LoVo (cell line): ENCODE data around the gene SCTR.

Experiments
- DNase-seq: peaks from one replicate; pipeline ENCODE4 v3.0.0-alpha.2; 2016; ENCODE audit warnings: low spot score

SCTR gene

GRCh38 chr2:119523383-119523951 is 816 bp downstream of the SCTR start:
- no peak for DNase-seq

DNA sequence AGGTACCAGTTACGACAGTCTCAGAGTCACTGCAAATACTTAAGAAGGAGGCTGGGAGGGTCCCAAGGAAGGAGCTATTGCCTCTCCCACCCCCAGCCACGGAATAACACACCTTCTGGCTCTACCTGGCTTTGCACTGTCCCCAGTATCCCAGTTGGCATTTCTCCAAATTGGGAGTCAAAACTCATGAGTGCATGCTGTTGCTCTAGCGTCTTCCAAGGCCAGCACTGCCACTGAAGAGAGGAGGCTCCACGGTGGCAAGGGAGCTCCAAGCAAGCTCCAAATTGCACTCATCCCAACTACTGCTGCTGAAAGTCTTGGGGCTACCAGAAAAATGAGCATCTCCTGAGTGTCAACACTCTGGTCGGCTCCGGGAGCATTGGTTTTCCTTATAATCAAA is 1.6 kb downstream of the SCTR start:
- DNase-seq = no peak

GRCh38 chr2:119521433-119522050 is 2.7 kb downstream of the SCTR start:
- DNase-seq = no peak

- DNase-seq = no peak
Observed at GRCh38 chr2:119520696-119521432, 3.4 kb downstream of the SCTR start.

GRCh38 chr2:119519057-119519408 is 5.2 kb downstream of the SCTR start:
- DNase-seq = no peak

DNA sequence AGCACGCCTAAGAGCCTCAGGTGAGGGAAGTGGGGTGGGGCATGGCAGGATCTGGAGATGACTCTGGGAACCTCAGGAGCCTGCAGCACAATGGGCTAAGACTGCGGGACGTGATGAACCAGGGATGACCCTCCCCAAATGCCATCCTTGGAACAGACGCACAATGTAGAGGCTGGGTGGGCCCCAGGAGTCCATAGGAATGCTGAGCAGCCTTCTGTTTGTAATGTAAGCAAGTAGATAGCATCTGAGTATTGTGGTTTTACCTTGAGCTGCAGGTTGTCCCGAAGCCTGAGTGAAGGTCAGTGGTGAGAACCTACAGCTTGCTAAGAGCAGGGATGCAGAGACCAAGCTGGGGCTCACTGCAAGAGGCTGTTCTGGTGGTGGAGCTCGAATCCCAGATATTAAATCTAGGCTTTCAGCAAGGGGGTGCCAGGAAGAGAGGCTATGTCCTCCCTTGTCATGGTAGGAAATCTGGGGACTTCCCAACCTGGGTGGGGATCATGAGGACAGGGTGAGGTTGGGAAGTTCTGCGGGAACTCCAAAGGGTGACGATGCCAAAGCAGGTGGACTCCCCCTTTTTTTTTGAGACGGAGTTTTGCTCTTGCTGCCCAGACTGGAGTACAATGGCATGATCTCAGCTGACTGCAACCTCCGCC is 5.8 kb downstream of the SCTR start:
- DNase-seq = no peak

- peak; percentile 24 for DNase-seq
Observed at GRCh38 chr2:119517433-119517832, 6.8 kb downstream of the SCTR start.

DNA sequence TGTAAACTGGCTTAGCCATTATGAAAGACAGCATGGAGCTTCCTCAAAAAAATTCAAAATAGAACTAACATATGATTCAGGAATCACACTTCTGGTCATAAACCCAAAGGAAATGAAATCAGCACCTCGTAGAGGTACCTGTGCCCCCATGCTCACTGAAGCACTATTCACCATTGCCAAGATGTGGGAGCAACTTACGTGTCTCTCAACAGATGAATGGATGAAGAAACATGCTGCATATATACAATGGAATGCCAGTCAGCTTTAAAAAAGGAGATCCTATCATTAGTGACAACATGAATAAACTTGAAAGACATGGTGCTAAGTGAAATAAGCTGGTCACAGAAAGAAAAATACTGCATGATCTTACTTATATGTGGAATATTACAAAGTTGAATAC is 8.2 kb downstream of the SCTR start:
- DNase-seq = no peak

DNA sequence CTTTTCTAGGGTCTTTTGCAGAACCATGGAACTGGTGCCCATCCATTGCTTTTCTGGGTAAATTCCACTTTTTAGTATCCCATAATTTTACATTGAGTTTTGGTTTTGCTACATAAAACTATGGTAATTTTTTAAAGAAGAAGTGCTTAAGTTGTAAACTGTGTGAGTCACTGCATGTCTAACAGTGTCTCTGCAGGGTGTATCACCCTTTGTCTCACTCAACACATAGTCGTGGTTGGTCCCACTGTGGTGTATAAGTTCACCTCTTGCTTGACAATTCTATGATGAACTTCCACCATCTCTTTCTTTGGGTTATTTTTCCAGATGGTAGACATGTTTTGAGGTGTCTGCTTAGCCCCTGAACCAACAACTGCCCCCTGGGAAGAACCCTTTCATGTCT is 10.5 kb downstream of the SCTR start:
- DNase-seq = no peak

GRCh38 chr2:119512946-119513345 is 11.3 kb downstream of the SCTR start:
- DNase-seq = no peak

DNA sequence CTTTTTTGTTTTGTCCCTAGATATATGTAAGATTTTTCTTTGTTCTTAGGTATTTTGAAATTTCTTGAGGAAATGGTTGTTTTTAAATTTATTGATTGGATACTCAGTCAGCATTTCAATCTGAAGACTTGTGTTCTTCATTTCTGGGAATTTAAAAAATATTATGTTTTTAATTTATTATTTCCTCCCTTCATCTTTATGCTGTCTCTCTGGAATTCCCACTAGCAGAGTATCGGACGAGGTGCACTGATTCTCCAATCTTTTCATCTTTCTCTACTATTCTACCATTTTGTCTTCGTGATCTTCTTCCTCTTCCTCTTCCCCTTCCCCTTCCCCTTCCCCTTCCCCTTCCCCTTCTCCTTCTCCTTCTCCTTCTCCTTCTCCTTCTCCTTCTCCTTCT is 12.3 kb downstream of the SCTR start:
- DNase-seq = no peak

DNA sequence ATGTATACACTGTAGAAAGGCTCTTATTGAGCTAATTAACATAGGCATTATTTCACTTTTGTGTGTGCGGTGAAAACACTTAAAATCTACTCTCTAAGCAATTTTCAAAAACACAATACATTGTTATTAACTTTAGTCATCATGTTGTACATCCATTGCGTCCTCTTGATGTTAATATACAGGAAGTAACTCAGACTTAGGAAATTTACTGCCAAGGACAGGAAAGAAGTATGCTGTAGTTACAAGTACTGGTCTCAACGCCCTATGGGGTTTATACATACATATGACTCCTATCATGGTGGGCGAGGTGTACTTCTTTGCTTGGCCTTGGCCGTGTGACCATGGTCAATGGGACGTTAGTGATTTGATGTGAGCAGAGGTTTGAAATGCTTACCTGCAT is 15.5 kb downstream of the SCTR start:
- DNase-seq = no peak

- DNase-seq = no peak
Observed at GRCh38 chr2:119496682-119497081, 27.6 kb downstream of the SCTR start.

DNA sequence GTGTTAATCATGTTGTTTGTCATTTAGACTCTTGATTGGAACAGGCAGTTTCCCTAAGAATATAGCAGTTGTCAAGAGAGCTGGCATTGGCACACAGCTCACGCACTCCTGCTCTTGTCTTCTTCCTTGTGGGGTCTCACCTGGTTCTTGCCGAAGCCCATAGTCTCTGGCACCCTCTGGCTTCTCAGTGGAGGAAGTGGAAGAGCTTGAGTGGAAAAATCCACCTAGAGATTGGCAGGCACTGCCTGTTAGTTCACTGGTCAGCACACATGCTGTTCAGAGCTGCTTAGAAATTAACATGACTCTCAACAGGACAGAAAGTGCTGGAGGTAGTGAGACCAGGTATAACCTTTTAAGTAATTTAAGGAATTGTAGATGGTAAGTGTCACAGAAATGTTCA is 28.3 kb downstream of the SCTR start:
- no peak for DNase-seq

DNA sequence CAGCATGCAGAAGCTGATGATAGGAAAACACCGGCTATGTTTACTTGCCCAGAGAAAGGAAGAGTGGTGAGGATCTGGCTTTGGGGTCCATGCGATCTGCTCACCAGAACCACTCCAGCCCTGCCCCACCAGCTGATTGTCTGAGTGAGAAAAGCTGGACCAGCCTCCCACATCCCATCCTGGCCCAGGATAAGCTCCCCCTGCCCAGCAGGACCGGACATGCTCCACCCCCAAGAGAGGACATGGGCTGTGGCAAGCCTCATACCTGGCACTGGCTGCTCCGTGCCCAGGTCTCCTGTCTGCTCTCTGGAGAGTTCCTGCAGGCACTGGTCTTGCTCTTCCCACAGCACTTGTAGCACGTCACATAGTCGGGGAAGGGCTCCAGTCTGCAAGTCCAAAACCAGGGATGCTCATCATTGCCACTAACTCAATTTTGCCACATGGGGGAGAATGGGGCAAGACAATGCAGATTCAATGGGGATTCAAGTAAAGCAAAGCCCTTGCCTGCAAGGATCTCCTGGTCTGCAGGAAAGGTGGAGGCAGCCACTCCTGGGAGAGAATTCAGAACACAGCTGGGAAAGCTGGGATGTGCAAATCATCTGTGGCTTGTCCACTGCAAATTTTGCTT is 30.0 kb downstream of the SCTR start:
- DNase-seq = no peak

- DNase-seq = peak; percentile 70
Observed at GRCh38 chr2:119491776-119492525, 32.3 kb downstream of the SCTR start.

DNA sequence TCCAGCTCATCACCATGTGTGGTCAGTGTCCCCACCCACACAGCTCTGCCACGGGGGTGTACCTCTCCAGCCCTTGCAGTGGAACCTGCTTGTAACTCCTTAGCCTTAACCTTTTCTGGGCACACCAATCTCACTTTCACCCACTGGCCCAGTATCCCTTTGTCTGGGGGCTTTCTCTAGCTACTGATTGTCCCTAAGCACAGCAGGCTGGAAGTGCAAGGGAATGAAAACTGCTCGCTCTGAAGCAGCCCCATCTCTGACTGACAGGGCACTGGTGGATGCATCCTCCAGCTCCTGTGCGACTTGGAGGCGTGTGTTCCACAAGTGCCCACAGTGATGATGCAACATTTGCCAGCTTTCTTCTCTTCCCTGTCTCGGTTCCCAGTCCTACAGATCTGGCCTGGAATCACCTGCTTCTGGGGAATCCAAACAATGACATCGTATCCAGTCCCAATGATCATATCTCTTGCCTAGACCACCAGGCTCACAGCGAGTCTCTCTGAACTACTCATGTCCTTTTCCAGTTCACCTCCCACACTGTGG is 33.6 kb downstream of the SCTR start:
- DNase-seq = no peak

DNA sequence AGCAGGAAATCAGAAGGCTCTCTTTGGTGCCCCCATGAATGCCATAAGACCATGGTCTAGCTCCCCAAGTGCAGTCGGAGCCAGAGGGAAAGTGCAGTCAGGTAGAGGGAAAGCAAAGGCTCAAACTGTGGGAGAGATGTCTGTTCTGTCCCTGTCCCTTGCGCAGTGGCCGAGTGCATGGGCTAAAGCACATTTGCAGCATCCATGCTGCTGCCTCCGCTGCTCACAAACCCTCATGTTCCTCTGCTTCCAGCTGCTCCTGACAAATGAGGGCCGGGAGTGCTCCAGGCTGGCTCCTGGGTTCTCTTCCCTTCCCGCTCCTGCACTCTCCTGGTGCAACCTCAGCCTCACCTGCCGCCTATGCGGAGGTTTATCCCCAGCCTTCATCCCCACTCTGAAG is 34.2 kb downstream of the SCTR start:
- DNase-seq = no peak

DNA sequence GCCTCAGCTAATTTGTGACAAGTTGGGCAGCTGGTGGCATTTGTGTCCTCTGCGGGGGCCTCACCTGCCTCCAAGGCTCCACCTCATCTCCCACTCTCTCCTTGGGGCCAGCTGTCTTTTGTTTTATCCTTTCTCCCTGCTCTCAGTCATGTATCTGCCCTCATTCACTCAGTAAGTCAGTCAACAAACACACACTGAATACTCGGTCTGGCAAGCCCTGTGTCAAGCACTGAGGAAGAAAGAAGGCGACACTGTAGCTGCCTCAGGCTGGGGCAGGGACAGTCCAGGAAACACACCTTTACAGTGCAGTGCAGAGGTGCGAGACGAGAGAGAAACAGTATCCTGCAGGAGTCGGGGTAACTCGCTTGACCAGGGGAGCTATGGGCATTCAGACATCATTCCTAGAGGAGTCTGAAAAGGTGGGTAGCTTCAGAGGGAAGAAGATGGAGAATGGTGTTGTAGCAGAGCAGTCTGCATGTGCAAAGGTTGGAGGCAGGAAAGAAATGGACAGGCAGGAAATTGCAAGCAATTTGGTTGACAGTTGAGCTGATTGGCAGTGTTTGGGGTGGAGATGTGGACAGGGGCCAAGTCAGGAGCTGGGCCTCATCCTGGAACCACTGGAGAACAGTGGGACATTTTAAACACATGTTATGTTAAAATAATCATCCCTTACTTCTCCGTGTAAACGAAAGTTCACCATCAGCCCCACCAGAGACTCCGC is 34.9 kb downstream of the SCTR start:
- DNase-seq = no peak

DNA sequence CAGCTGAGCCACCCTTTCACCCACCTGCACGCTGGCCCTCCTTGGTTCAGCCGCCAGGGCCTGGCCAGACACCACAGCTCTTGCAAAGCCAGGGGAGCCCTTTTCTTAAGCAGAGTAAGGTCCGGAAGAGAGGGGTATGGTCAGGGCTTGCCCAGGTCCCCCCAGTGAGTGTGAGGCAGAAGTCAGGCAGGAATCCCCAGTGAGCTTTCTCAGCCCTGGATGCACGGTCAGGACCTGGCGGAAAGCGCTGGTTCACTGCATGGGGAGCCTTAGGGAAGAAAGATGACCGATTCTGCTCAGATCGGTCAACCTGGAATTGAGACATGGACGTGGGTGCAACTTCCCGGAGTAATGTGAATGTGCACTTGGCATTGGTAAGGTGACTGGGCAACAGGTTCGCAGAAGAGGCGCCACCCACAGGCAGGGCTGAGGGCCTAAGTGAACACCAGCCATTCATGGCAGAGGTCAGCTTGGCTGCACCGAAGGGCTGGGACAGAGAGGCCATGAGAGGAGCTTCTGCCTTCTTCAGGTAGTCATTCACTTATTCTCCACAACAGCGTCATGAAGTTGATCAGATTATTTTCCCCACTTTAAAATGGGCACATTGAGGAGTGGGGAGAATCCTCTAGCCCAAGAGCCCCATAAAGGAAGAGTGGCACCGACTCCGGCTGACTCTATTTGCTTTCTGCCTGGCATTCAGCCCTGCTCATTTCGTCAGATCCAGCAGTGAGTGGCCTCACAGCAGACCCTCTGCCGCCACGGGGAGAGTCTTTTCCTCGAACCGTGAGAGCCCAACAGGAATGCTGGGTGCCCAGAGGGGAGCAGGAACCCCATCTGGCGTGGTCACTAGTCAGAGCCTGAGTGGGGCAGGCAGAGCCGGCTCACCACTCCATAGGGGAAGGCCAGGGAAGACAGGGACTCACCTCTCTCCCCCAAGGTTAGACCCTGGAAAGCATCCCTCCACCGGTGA is 35.8 kb downstream of the SCTR start:
- DNase-seq = no peak
